ENCODE data around the gene ATP8A2.

DNA sequence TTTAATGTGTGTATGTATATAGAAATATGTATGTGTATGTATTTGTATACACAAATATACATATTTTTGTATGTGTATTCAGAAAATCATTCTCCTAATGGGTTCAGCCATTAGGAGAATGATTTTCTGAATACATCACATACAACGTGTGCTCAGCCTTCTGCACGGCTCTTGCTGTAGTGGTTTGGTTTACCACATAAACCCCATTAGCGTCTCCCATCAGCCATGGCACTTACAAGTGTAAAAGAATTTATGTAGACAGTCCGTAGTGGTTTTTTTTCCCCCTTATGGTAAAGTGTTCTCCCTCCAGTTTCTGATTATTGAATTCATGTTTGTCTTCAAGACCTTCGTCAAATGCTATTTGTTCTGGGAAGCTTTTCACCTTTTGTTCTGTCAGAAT is 38.2 kb downstream of the ATP8A2 start:
- TF ChIP-seq, protein P1, sequence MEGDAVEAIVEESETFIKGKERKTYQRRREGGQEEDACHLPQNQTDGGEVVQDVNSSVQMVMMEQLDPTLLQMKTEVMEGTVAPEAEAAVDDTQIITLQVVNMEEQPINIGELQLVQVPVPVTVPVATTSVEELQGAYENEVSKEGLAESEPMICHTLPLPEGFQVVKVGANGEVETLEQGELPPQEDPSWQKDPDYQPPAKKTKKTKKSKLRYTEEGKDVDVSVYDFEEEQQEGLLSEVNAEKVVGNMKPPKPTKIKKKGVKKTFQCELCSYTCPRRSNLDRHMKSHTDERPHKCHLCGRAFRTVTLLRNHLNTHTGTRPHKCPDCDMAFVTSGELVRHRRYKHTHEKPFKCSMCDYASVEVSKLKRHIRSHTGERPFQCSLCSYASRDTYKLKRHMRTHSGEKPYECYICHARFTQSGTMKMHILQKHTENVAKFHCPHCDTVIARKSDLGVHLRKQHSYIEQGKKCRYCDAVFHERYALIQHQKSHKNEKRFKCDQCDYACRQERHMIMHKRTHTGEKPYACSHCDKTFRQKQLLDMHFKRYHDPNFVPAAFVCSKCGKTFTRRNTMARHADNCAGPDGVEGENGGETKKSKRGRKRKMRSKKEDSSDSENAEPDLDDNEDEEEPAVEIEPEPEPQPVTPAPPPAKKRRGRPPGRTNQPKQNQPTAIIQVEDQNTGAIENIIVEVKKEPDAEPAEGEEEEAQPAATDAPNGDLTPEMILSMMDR (IDR thresholded peaks at IDR 0.05), result no peak
- no peak for TF ChIP-seq POLR2A (IDR thresholded peaks at IDR 0.05)

Data from testis (tissue), 2 donors.